IPS-NIHi7 (cell line): Measurements from ENCODE around the gene DYNC2I2.
"Not testable (repeated sequence)": the region's sequence is repeated elsewhere in the genome, so short reads cannot be mapped to it uniquely, and the experiment has no call there.

Experiments
- DNase-seq: peaks from one replicate; pipeline ENCODE4 v3.0.0; 2012; ENCODE audit warnings: mixed read lengths; ENCODE audit errors: extremely low spot score

DYNC2I2 gene

DNA sequence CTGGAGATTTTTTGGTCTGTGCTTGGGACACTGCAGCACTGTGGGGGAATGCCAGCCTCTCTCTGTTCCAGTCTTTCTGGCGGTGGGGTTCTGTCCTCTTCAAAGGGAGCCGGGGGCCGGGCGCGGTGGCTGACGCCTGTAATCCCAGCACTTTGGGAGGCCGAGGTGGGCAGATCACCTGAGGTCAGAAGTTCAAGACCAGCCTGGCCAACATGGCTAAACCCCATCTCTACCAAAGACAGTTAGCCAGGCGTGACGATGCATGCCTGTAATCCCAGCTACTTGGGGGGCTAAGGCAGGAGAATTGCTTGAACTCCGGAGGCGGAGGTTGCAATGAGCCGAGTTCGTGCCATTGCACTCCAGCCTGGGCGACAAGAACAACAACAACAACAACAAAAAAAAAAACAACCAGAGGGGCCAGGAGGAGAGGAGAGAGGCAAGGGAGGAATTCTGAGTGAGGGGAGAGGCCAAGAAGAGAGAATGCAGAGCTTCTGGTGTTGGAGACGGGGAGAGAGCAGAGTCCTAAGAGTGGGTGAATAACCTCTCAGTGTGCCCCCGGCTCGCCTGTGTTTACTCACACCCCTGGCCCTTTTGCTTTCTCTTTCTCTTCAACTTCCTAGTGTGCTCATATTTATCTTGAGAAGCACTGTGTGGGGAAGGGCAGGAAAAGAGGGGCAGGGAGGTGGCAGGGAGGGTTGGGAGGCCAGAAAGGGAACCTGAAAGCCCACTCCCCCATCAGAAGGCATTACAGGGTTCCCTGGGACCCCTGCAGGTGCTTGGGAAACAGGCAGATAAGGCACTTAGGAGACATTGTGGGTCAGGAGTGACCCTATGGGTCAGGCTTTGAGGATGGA lies 29.2 kb upstream of the DYNC2I2 start:
- DNase-seq: peak; percentile 4

- DNase-seq: peak; percentile 79
Measured at GRCh38 chr9:128684325-128685199, 27.9 kb upstream of the DYNC2I2 start.

DNA sequence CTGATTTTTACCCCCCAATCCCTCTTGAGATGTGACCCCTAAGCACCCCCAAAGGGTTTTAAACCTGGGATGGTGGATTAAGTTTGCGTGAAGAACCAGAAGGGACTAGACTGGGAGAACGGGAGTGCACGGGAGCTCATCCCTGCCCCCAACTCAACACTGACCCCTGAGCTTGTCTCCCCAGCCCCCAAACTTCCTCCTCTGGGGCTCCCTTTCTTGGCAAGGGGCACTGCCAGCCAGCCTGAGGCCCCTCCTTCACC lies 27.3 kb upstream of the DYNC2I2 start:
- DNase-seq: no peak

GRCh38 chr9:128683340-128684064 lies 26.9 kb upstream of the DYNC2I2 start:
- DNase-seq: peak; percentile 95

DNA sequence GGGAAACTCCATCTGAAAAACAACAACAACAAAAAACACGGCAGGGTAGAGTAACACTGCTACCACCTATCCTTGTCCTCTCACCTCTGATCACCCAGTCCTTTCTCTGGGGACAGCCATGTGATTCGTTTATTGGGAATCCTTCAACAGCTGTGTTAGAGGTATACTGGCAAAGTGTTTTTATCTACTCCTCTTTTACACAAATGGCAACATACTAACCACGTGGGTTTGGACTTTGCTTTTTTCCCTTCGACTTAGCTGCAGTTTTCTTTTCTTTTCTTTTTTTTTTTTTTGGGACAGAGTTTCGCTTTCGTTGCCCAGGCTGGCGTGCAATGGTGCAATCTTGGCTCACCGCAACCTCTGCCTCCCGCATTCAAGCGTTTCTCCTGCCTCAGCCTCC lies 21.1 kb upstream of the DYNC2I2 start:
- DNase-seq: no peak

GRCh38 chr9:128675382-128675781 lies 18.7 kb upstream of the DYNC2I2 start:
- no peak for DNase-seq

- DNase-seq: no peak
Measured at GRCh38 chr9:128669786-128670185, 13.1 kb upstream of the DYNC2I2 start.

- not testable (repeated sequence) for DNase-seq
Measured at GRCh38 chr9:128666481-128666941, 9.9 kb upstream of the DYNC2I2 start.

GRCh38 chr9:128657796-128658195 lies 1.1 kb upstream of the DYNC2I2 start:
- DNase-seq: no peak

GRCh38 chr9:128657344-128657704 lies 677 bp upstream of the DYNC2I2 start:
- no peak for DNase-seq

- DNase-seq: no peak
Measured at GRCh38 chr9:128654481-128654880, 2.2 kb downstream of the DYNC2I2 start.

DNA sequence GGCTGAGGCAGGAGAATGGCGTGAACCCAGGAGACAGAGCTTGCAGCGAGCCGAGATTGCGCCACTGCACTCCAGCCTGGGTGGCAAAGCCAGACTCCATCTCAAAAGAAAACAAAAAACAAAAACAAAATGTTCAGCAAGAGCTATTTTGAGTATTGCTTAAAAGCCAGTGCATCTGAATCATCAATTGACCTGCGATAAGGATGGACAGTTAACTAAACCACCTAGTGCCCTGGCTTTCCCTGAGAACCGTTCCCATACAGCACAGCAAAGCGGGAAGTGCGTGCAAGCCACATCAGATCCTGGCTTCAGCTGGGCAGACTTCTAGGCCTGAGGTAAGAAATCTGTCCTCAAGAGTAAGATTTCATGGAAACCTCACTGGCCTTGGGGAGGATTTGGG lies 2.7 kb downstream of the DYNC2I2 start:
- no peak for DNase-seq

DNA sequence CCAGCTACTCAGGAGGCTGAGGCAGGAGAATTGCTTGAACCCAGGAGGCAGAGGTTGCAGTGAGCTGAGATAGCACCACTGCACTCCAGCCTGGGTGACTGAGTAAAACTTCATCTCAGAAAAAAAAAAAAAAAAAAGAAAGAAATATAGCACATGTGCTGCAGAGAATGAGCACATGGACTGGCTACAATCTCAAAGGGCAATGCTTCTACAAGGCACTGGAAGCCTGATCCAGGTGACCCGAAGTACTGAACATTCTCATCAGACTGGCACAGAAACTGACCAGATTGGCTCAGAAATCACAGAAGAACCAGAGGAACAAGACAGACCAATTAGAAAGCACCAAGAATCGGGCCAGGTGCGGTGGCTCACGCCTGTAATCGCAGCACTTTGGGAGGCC lies 4.8 kb downstream of the DYNC2I2 start:
- no peak for DNase-seq

GRCh38 chr9:128648206-128648605 lies 8.4 kb downstream of the DYNC2I2 start:
- peak; percentile 50 for DNase-seq

- DNase-seq: no peak
Measured at GRCh38 chr9:128643519-128644300, 12.9 kb downstream of the DYNC2I2 start.

DNA sequence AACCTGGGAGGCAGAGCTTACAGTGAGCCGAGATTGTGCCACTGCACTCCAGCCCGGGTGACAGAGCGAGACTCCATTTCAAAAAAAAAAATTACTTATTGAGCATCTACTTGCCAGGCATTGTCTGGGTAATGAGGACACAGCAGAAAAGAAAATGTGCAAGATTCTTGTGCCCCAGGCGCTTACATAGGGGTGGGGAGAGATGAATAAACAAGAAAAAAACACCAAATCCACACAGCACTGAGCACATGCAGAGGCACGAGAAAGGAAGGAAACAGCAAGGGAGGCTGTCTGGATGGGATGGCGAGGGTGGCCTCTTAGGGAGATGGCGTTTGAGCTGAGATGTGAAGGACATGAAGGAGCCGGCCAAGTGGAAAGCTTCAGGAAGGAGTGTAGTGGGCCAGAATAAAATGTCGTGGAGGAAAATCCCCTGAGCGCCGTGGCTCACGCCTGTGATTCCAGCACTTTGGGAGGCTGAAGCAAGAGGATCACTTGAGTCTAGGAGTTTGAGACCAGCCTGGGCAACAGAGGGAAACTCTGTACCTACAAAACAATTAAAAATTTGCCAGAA lies 13.9 kb downstream of the DYNC2I2 start:
- DNase-seq: no peak

GRCh38 chr9:128640603-128641002 lies 16.0 kb downstream of the DYNC2I2 start:
- DNase-seq: no peak

- no peak for DNase-seq
Measured at GRCh38 chr9:128638580-128638979, 18.1 kb downstream of the DYNC2I2 start.

- no peak for DNase-seq
Measured at GRCh38 chr9:128637656-128638055, 19.0 kb downstream of the DYNC2I2 start.

GRCh38 chr9:128636556-128637530 lies 19.8 kb downstream of the DYNC2I2 start:
- DNase-seq: no peak
